Trophoblast cell (in vitro differentiated cells and primary cell): ENCODE results near the gene COL6A5.
A peak's percentile ranks its signal among the peaks of the same experiment; 100 is the strongest.

ENCODE experiments used
- DNase-seq, 2 donors: peaks; one replicate each; pipeline ENCODE4 v3.0.0-alpha.2; 2016
- H2AFZ ChIP-seq: 2 replicates; pipeline ENCODE4 v1.6.1; 2013; ENCODE audit warnings: low read length, moderate library complexity, mild to moderate bottlenecking; ENCODE audit not compliant: insufficient read depth, poor library complexity
- H2AK5ac ChIP-seq: 2 replicates; pipeline ENCODE4 v1.6.1; 2013; ENCODE audit warnings: mild to moderate bottlenecking, low read length
- H2BK120ac ChIP-seq: 2 replicates; pipeline ENCODE4 v1.6.1; 2013; ENCODE audit warnings: low read length, mild to moderate bottlenecking, moderate library complexity; ENCODE audit not compliant: insufficient read depth, poor library complexity
- H2BK12ac ChIP-seq: 2 replicates; pipeline ENCODE4 v1.6.1; 2013; ENCODE audit warnings: mild to moderate bottlenecking, low read length, moderate library complexity
- H2BK5ac ChIP-seq: 2 replicates; pipeline ENCODE4 v1.6.1; 2013; ENCODE audit warnings: low read length, low read depth, moderate library complexity, mild to moderate bottlenecking; ENCODE audit not compliant: poor library complexity
- H3K14ac ChIP-seq: 2 replicates; pipeline ENCODE4 v1.6.1; 2013; ENCODE audit warnings: mild to moderate bottlenecking, low read length
- H3K18ac ChIP-seq: 2 replicates; pipeline ENCODE4 v1.6.1; 2013; ENCODE audit warnings: mild to moderate bottlenecking, low read length
- H3K23ac ChIP-seq: 2 replicates; pipeline ENCODE4 v1.6.1; 2013; ENCODE audit warnings: low read length
- H3K27ac ChIP-seq: 2 replicates; pipeline ENCODE4 v1.5.1; 2013; ENCODE audit warnings: low read depth, mild to moderate bottlenecking, inconsistent platforms, low read length, moderate library complexity
- H3K27me3 ChIP-seq: 2 replicates; pipeline ENCODE4 v1.6.1; 2013; ENCODE audit warnings: inconsistent platforms, mild to moderate bottlenecking, low read length, moderate library complexity; ENCODE audit not compliant: insufficient read depth
- H3K36me3 ChIP-seq, 2 experiments: 1 replicate in 1 of 2; 2 replicates in 1 of 2; pipeline ENCODE4 v1.6.1; 2013; ENCODE audit warnings: low read length in 2 of 2, mild to moderate bottlenecking in 2 of 2, moderate library complexity in 1 of 2; ENCODE audit not compliant: insufficient read depth in 2 of 2, control insufficient read depth in 1 of 2
- H3K4ac ChIP-seq: 2 replicates; pipeline ENCODE4 v1.6.1; 2013; ENCODE audit warnings: low read depth, mild to moderate bottlenecking, low read length, moderate library complexity
- H3K4me1 ChIP-seq, 2 experiments: 1 replicate in 1 of 2; 2 replicates in 1 of 2; pipeline ENCODE4 v1.6.1; 2013; ENCODE audit warnings: low read length in 2 of 2, mild to moderate bottlenecking in 2 of 2, moderate library complexity in 1 of 2; ENCODE audit not compliant: insufficient read depth in 2 of 2, control insufficient read depth in 1 of 2
- H3K4me2 ChIP-seq: 2 replicates; pipeline ENCODE4 v1.6.1; 2013; ENCODE audit warnings: inconsistent platforms, mild to moderate bottlenecking, low read length, moderate library complexity
- H3K4me3 ChIP-seq: 2 replicates; pipeline ENCODE4 v1.5.1; 2013; ENCODE audit warnings: mild to moderate bottlenecking, low read depth, low read length, inconsistent platforms
- H3K79me1 ChIP-seq: one replicate; pipeline ENCODE4 v1.6.1; 2013; ENCODE audit warnings: low read length
- H3K79me2 ChIP-seq: 2 replicates; pipeline ENCODE4 v1.6.1; 2013; ENCODE audit warnings: low read length, mild to moderate bottlenecking; ENCODE audit not compliant: control insufficient read depth, insufficient read depth, poor library complexity
- H3K9ac ChIP-seq: 2 replicates; pipeline ENCODE4 v1.6.1; 2013; ENCODE audit warnings: mild to moderate bottlenecking, low read length
- H3K9me3 ChIP-seq: 2 replicates; pipeline ENCODE4 v1.6.1; 2013; ENCODE audit warnings: low read depth, mild to moderate bottlenecking, control low read depth, inconsistent platforms, low read length; ENCODE audit not compliant: insufficient read depth
- H4K12ac ChIP-seq: 2 replicates; pipeline ENCODE4 v1.6.1; 2013; ENCODE audit warnings: low read depth, mild to moderate bottlenecking, low read length, moderate library complexity
- H4K8ac ChIP-seq: 2 replicates; pipeline ENCODE4 v1.6.1; 2013; ENCODE audit warnings: low read depth, mild to moderate bottlenecking, low read length, moderate library complexity
- H4K91ac ChIP-seq: one replicate; pipeline ENCODE4 v1.6.1; 2013; ENCODE audit warnings: low read depth, mild to moderate bottlenecking, low read length, moderate library complexity
- WGBS: extraction: QIAGEN DNeasy Blood & Tissue Kit; methylation state at CpG from one replicate; pipeline ENCODE4 v1.1.7; 2013; ENCODE audit warnings: missing lambda C conversion rate; ENCODE audit not compliant: insufficient read length, insufficient coverage; ENCODE audit errors: extremely low coverage; 5-methylcytosine and 5-hydroxymethylcytosine counted together

Gene COL6A5

DNA sequence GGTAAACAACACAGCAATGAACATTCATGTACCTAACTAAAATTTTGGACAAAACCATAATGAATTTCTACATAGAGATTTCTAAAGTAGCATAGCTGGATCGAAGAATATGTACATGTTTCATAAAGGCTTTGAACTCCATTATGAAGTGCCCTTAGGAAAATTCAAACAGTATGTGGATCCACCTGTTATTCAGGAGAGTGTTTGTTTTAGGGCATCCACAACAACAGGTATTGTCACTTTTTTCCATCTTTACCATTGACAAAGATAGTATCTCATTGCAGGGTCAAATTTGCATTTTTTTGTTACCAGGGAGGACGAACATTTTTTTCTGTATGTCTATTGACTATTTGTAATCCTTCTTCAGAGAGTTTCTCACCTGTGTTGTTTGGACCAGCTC, 75.0 kb downstream of the COL6A5 start:
- H2AK5ac ChIP-seq: no peak overlapping the region
- no peak overlapping the region for H4K12ac ChIP-seq
- no CpG with 5 or more reads among the region's 2 CpGs for WGBS
- no peaks in the 10 kb centered on the region for H3K4me1 ChIP-seq
- peak in 1 of 2 donors; percentile 85 for DNase-seq
- H3K9ac ChIP-seq: no peak overlapping the region
- no peak overlapping the region for H2BK5ac ChIP-seq
- no peak overlapping the region for H4K91ac ChIP-seq
- H3K4me2 ChIP-seq: no peak overlapping the region
- H3K9me3 ChIP-seq: no peaks in the 10 kb centered on the region
- no peak overlapping the region for H4K8ac ChIP-seq
- H2AFZ ChIP-seq: no peak overlapping the region
- no peak overlapping the region for H3K27ac ChIP-seq
- H3K14ac ChIP-seq: no peak overlapping the region
- no peak overlapping the region for H2BK12ac ChIP-seq
- H3K4ac ChIP-seq: no peak overlapping the region
- H3K18ac ChIP-seq: no peak overlapping the region
- no peaks in the 10 kb centered on the region for H3K27me3 ChIP-seq
- no peak overlapping the region for H3K4me3 ChIP-seq
- H3K23ac ChIP-seq: no peak overlapping the region
- no peaks in the 10 kb centered on the region for H3K36me3 ChIP-seq
- H3K79me2 ChIP-seq: no peaks in the 10 kb centered on the region
- no peaks in the 10 kb centered on the region for H3K79me1 ChIP-seq
- no peak overlapping the region for H2BK120ac ChIP-seq

DNA sequence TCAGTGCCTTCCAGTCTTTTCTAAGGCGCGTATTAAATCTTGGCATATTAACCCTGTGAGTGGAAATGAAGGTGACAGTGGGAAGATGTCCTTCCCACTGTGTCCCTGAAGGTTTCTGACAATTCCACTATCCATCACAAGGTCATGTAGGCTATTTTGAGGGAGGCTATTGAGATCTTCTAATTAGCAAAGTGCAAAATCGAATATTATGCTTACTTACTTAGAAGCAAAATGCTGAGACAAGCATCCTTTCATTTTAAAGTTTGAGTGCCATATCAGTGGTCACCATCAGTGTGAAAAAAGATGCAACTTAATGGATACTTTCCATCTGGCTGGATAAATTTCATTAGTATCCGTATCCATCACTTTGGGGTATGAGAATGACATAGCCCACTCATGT, 77.6 kb downstream of the COL6A5 start:
- Histone ChIP-seq H2BK5ac (no peak overlapping the region), H3K9me3 (no peaks in the 10 kb centered on the region)
- no CpG with 5 or more reads among the region's 4 CpGs for WGBS

DNA sequence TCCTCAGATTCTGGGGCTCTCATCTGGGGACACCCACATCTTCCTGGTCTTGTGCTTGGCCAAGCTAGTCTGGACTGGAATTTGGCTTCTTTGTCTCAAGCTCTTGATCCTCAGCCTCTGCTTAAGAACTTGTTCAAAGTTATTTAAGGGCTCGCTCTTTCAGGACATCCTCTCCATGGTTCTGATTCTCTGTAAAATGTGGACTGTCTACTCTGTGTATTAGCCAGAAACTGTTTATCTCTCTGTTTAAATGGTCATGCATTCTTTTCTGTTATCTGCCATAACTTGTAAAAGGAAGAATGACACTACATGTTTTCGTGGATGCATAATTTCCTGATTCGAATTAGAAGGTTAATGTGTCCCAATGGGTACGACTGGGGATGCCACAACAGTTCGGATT, 79.4 kb downstream of the COL6A5 start:
- Histone ChIP-seq H3K27me3 (no peaks in the 10 kb centered on the region), H3K14ac (no peak overlapping the region), H3K79me1 (no peaks in the 10 kb centered on the region), H3K79me2 (no peaks in the 10 kb centered on the region), H3K4ac (no peak overlapping the region), H2BK5ac (no peak overlapping the region), H4K8ac (no peak overlapping the region), H3K4me1 (no peaks in the 10 kb centered on the region), H3K18ac (no peak overlapping the region), H3K36me3 (no peaks in the 10 kb centered on the region), H3K27ac (no peak overlapping the region), H2AK5ac (no peak overlapping the region), H3K23ac (no peak overlapping the region), H2AFZ (no peak overlapping the region), H4K91ac (no peak overlapping the region), H3K4me3 (no peak overlapping the region), H3K4me2 (no peak overlapping the region), H4K12ac (no peak overlapping the region), H2BK120ac (no peak overlapping the region), H3K9me3 (no peaks in the 10 kb centered on the region), H3K9ac (no peak overlapping the region), H2BK12ac (no peak overlapping the region)
- WGBS: no CpG with 5 or more reads among the region's 5 CpGs
- DNase-seq: peak in 1 of 2 donors; percentile 56

More for the DNA sequence above, 77.6 kb downstream of the COL6A5 start:
- no peak overlapping the region for H3K18ac ChIP-seq
- no peak overlapping the region for H2AK5ac ChIP-seq
- H3K9ac ChIP-seq: no peak overlapping the region
- no peak overlapping the region for H3K4me3 ChIP-seq
- no peaks in the 10 kb centered on the region for H3K36me3 ChIP-seq
- H4K8ac ChIP-seq: no peak overlapping the region
- H3K4ac ChIP-seq: no peak overlapping the region
- no peaks in the 10 kb centered on the region for H3K79me2 ChIP-seq
- H4K91ac ChIP-seq: no peak overlapping the region
- H3K4me2 ChIP-seq: no peak overlapping the region
- H3K79me1 ChIP-seq: no peaks in the 10 kb centered on the region
- no peak overlapping the region for H2BK12ac ChIP-seq
- H3K23ac ChIP-seq: no peak overlapping the region
- no peak overlapping the region for H3K27ac ChIP-seq
- H4K12ac ChIP-seq: no peak overlapping the region
- H3K4me1 ChIP-seq: no peaks in the 10 kb centered on the region
- H2AFZ ChIP-seq: no peak overlapping the region
- no peak overlapping the region for H3K14ac ChIP-seq
- no peak for DNase-seq
- no peak overlapping the region for H2BK120ac ChIP-seq
- H3K27me3 ChIP-seq: no peaks in the 10 kb centered on the region

DNA sequence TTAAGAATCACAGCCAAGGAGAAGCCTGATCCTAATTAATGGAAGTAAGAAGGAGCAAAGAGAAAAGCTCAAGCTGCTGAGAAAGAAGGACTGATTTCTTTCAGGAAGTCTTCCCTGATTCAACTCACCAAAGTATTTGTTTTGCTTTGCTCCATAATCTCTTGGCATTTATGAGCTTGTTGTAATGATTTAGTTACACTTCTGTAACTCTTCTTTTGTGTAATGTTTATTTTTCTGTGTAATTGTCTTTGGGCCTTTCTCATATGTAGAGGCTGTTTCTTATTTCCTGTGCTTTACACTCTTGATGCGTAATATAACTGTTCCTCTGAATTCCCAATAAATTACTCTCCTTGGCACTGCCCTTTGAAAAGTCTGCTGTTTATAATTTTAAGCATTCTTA, 80.0 kb downstream of the COL6A5 start:
- H3K14ac ChIP-seq: no peak overlapping the region
- H2BK12ac ChIP-seq: no peak overlapping the region
- no peaks in the 10 kb centered on the region for H3K79me1 ChIP-seq
- no peak overlapping the region for H2BK5ac ChIP-seq
- no peaks in the 10 kb centered on the region for H3K27me3 ChIP-seq
- no peak for DNase-seq
- no peaks in the 10 kb centered on the region for H3K9me3 ChIP-seq
- H3K79me2 ChIP-seq: no peaks in the 10 kb centered on the region
- H3K4me1 ChIP-seq: no peaks in the 10 kb centered on the region
- WGBS: no CpG with 5 or more reads among the region's 1 CpG
- H3K4ac ChIP-seq: no peak overlapping the region
- H4K8ac ChIP-seq: no peak overlapping the region
- no peak overlapping the region for H3K9ac ChIP-seq
- no peak overlapping the region for H2AK5ac ChIP-seq
- no peaks in the 10 kb centered on the region for H3K36me3 ChIP-seq
- H3K4me2 ChIP-seq: no peak overlapping the region
- no peak overlapping the region for H2BK120ac ChIP-seq
- no peak overlapping the region for H3K4me3 ChIP-seq
- H4K91ac ChIP-seq: no peak overlapping the region
- no peak overlapping the region for H2AFZ ChIP-seq
- no peak overlapping the region for H3K18ac ChIP-seq
- no peak overlapping the region for H4K12ac ChIP-seq
- no peak overlapping the region for H3K27ac ChIP-seq
- H3K23ac ChIP-seq: no peak overlapping the region
